GM10266 (cell line): ENCODE results near the gene SYCE1L.
"Not testable (repeated sequence)": the region's sequence is repeated elsewhere in the genome, so short reads cannot be mapped to it uniquely, and the experiment has no call there.

Experiments
- DNase-seq: peaks from one replicate; pipeline ENCODE4 v3.0.0; 2012; ENCODE audit errors: extremely low spot score
- CTCF ChIP-seq: IDR thresholded peaks from 2 replicates; pipeline ENCODE4 v1.5.1; 2012; ENCODE audit warnings: mild to moderate bottlenecking, low read depth; ENCODE audit not compliant: control insufficient read depth, insufficient read depth; ENCODE audit errors: missing control alignments

Gene SYCE1L

GRCh38 chr16:77169650-77170236 lies 29.5 kb upstream of the SYCE1L start:
- peak; percentile 62 for TF ChIP-seq CTCF
- DNase-seq: peak; percentile 23

DNA sequence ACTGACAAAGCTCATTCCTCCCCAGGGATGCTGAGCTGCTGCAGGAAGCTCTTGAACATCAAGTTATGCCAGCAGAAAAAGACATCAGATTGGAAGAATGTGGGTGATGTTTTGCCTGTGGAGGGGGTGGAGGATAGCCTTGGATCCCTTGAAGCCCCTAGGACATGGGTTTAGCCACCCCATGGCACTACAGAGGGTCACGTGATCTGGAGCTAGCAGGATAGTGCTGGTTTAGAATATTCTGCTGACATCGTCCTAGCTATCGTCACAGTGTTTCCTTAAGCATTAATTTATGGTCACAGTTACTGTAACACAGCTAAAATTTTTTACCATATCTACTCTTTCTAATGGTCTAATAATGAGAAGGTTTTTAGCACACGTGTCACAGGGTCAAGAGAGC lies 28.4 kb upstream of the SYCE1L start:
- TF ChIP-seq CTCF: no peak

GRCh38 chr16:77171745-77172635 lies 27.2 kb upstream of the SYCE1L start:
- TF ChIP-seq CTCF: peak; percentile 70
- DNase-seq: peak; percentile 42

More for the DNA sequence above, 28.4 kb upstream of the SYCE1L start:
- no peak for DNase-seq

- DNase-seq: no peak
- TF ChIP-seq CTCF: no peak
Measured at GRCh38 chr16:77172951-77173350, 26.3 kb upstream of the SYCE1L start.

GRCh38 chr16:77183137-77183536 lies 16.1 kb upstream of the SYCE1L start:
- no peak for TF ChIP-seq CTCF

DNA sequence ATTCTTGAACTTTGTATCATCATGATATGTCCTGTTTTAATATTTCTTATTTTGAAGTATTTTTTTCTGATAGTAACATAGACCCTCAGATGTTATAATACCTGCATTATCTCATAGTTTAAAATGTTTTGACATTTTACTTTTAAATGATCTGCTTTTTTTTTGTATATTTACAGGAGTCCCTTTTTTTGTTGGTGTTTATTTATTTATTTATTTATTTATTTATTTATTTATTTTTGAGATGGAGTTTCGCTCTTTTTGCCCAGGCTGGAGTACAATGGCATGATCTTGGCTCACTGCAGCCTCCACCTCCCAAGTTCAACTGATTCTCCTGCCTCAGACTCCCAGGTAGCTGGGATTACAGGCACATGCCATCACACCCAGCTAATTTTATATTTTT lies 12.9 kb upstream of the SYCE1L start:
- not testable (repeated sequence) for DNase-seq

More at GRCh38 chr16:77183137-77183536, 16.1 kb upstream of the SYCE1L start:
- no peak for DNase-seq

GRCh38 chr16:77190190-77190477 lies 9.1 kb upstream of the SYCE1L start:
- no peak for TF ChIP-seq CTCF
- peak; percentile 43 for DNase-seq
